Measurements from ENCODE around the gene FEN1.
A peak's percentile ranks its signal among the peaks of the same experiment; 100 is the strongest.

Gene FEN1

DNA sequence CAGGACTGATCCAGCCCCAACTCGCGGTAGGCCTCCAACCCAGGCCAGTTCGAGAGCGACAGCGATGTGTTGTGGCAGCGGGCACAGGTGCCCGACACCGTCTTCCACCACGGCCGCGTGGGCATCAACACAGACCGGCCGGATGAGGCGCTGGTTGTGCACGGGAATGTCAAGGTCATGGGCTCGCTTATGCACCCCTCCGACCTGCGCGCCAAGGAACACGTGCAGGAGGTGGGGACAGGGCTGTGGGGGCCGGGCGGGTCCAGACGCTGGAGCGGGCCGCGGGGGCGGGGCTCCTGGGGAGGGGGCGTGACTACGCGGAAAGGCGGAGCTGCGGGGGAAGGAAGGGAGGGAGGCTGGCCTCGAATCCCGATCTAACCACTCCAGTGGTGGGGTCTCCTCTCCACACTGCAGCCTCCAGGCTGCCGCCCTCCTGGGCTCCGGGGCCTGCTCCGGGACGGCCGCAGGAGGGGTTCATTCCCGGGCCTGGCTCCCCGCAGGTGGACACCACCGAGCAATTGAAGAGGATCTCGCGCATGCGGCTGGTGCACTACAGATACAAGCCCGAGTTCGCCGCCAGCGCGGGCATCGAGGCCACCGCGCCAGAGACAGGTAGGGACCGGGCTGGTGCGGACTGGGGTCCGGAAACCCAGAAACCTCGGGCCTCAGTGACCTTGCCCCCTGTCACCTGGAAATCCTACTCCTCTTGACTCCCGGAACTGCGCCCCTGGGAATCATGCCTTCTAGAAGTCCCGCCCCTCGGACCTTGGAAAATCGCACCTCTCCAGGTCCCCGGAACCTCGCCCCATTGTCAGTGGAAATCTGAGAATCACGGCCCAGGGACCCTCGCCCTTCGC is 15.2 kb upstream of the FEN1 start:
- Mint-ChIP-seq H3K36me3 (ENCODE audit: low read depth) (no peaks in the 10 kb centered on the region), H3K27me3 (peaks cover 7% of the 10 kb centered on the region), H3K4me3 (no peak overlapping the region), H3K27ac (no peak overlapping the region), H3K9me3 (no peaks in the 10 kb centered on the region), H3K4me1 (ENCODE audit: low read depth) (peaks cover 19% of the 10 kb centered on the region)
- DNase-seq, result peak; percentile 82

GRCh38 chr11:61778357-61778886 is 14.3 kb upstream of the FEN1 start:
- DNase-seq, result no peak
- Mint-ChIP-seq H3K27ac (no peak overlapping the region), H3K9me3 (no peaks in the 10 kb centered on the region), H3K27me3 (peaks cover 7% of the 10 kb centered on the region), H3K36me3 (ENCODE audit: low read depth) (peaks cover 6% of the 10 kb centered on the region), H3K4me3 (no peak overlapping the region), H3K4me1 (ENCODE audit: low read depth) (peaks cover 16% of the 10 kb centered on the region)

- Mint-ChIP-seq H3K27me3 (peaks cover 7% of the 10 kb centered on the region), H3K36me3 (ENCODE audit: low read depth) (peaks cover 11% of the 10 kb centered on the region), H3K4me3 (no peak overlapping the region), H3K4me1 (ENCODE audit: low read depth) (peaks cover 16% of the 10 kb centered on the region), H3K27ac (no peak overlapping the region), H3K9me3 (no peaks in the 10 kb centered on the region)
- no peak for DNase-seq
Observed at GRCh38 chr11:61778920-61779650, 13.6 kb upstream of the FEN1 start.

DNA sequence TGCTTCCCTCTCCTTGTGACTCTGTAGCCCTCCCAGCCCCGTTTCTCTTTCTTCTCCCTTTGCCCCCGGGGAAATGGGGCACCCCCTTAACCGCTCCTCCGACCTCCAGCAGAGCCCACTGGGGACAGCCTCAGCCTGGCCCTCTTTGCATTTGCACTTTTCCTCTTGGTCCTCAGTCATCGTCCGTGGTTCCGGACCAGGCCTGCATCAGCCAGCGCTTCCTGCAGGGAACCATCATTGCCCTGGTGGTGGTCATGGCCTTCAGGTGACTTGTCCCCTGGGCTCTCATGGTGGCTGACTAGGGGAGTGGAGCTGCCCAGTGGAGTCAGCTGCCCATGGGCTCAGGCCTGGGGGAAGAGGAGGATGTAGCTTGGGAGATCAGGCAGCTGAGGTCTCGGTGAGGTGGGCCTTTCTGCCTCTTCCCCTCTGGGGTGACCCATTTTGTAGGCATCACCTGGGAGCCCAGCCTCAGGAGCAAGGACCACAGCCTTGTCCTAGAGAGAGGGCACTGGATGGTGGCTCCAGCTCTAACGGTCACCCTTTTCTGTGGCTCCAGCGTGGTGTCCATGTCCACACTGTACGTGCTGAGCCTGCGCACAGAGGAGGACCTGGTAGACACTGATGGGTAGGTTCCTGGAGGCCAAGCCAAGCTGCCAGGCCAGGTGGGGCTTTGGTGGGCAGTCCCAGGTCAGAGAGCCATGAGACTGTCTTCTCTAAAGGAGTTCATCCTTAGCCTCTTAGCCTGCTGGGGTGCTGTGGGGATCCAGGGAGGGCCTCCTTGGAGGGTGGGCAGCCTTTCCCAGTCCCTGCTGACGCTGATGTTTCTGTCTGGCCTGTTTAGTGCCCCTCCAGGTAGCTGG is 12.8 kb upstream of the FEN1 start:
- no peaks in the 10 kb centered on the region for H3K9me3 Mint-ChIP-seq
- H3K4me1 Mint-ChIP-seq (ENCODE audit: low read depth), result peaks cover 16% of the 10 kb centered on the region
- DNase-seq, result no peak
- no peak overlapping the region for H3K4me3 Mint-ChIP-seq
- peaks cover 7% of the 10 kb centered on the region for H3K27me3 Mint-ChIP-seq
- H3K36me3 Mint-ChIP-seq (ENCODE audit: low read depth), result peaks cover 19% of the 10 kb centered on the region
- H3K27ac Mint-ChIP-seq, result no peak overlapping the region

GRCh38 chr11:61780581-61781162 is 12.0 kb upstream of the FEN1 start:
- Mint-ChIP-seq H3K4me3 (no peak overlapping the region), H3K9me3 (no peaks in the 10 kb centered on the region), H3K27me3 (peaks cover 7% of the 10 kb centered on the region), H3K27ac (no peak overlapping the region), H3K4me1 (ENCODE audit: low read depth) (peaks cover 16% of the 10 kb centered on the region), H3K36me3 (ENCODE audit: low read depth) (peaks cover 27% of the 10 kb centered on the region)
- DNase-seq, result no peak

- Mint-ChIP-seq H3K4me1 (ENCODE audit: low read depth) (peaks cover 14% of the 10 kb centered on the region), H3K27ac (no peak overlapping the region), H3K27me3 (peaks cover 6% of the 10 kb centered on the region), H3K9me3 (no peaks in the 10 kb centered on the region), H3K4me3 (no peak overlapping the region), H3K36me3 (ENCODE audit: low read depth) (peaks cover 36% of the 10 kb centered on the region)
- no peak for DNase-seq
Observed at GRCh38 chr11:61781585-61781984, 11.1 kb upstream of the FEN1 start.

DNA sequence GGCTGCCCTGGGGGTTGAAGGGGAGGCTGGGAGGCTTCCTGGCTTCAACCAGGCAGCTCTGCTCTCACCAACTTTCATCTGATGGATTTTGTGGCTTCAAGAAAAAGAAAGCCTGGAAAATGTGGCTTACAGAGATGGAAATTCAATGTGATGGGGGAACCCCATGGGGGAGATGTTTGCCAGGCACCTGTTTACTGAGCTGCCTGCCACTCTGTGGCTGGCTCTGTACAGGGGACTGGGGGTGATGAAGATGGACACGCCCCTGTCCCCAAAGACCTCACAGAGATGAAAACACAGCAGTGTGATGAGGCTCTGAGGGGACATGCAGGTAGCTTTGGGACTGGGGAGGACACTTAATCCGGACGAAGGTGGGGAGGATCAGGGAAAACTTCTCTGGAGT is 10.4 kb upstream of the FEN1 start:
- Mint-ChIP-seq H3K27me3 (peaks cover 4% of the 10 kb centered on the region), H3K9me3 (no peaks in the 10 kb centered on the region), H3K4me3 (no peak overlapping the region), H3K27ac (peak overlapping the region; percentile 66), H3K36me3 (ENCODE audit: low read depth) (peaks cover 43% of the 10 kb centered on the region), H3K4me1 (ENCODE audit: low read depth) (peaks cover 8% of the 10 kb centered on the region)
- no peak for DNase-seq

- Mint-ChIP-seq H3K4me1 (ENCODE audit: low read depth) (peaks cover 6% of the 10 kb centered on the region), H3K9me3 (no peaks in the 10 kb centered on the region), H3K27ac (no peak overlapping the region), H3K4me3 (no peak overlapping the region), H3K36me3 (ENCODE audit: low read depth) (peaks cover 48% of the 10 kb centered on the region), H3K27me3 (peaks cover 3% of the 10 kb centered on the region)
- DNase-seq, result no peak
Observed at GRCh38 chr11:61782841-61783240, 9.9 kb upstream of the FEN1 start.

DNA sequence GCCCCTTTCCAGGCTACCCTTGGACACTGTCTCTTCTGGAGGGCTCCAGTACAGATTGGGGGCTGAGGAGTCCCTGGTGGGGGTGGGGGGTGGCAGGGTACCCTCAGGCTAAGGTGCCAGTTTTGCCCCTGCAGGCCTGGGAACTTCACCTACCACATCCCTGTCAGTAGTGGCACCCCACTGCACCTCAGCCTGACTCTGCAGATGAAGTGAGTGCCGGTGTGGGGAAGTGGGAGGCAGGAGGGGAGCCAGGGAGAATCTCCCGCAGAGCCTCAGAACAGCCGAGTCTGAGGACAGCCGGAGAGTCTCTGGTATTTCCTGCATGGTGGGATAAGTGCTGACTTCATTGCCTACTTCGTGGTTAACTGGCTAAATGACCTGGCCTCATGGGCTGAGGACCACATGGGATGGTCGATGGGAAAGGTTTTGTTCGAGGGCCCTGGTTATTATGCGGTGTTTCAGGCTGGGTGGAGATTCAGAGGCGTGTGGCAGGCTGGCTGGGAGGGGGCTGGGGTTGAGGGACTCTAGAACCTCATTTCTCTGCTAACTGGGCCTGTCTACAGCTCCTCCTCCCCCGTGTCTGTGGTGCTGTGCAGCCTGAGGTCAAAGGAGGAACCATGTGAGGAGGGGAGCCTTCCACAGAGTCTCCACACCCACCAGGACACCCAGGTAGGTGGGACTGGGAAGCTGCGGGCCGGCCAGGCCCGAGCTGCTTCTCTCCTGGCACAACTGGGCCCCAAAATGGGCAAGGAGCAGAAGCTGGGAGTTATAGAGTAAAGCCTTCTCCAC is 8.8 kb upstream of the FEN1 start:
- no peaks in the 10 kb centered on the region for H3K27me3 Mint-ChIP-seq
- DNase-seq, result no peak
- H3K4me3 Mint-ChIP-seq, result no peak overlapping the region
- H3K9me3 Mint-ChIP-seq, result no peaks in the 10 kb centered on the region
- H3K4me1 Mint-ChIP-seq (ENCODE audit: low read depth), result peaks cover 4% of the 10 kb centered on the region
- H3K36me3 Mint-ChIP-seq (ENCODE audit: low read depth), result peaks cover 57% of the 10 kb centered on the region
- no peak overlapping the region for H3K27ac Mint-ChIP-seq

GRCh38 chr11:61784506-61784805 is 8.3 kb upstream of the FEN1 start:
- Mint-ChIP-seq H3K27me3 (no peaks in the 10 kb centered on the region), H3K36me3 (ENCODE audit: low read depth) (peaks cover 62% of the 10 kb centered on the region), H3K27ac (no peak overlapping the region), H3K4me1 (ENCODE audit: low read depth) (peaks cover 8% of the 10 kb centered on the region), H3K4me3 (no peak overlapping the region), H3K9me3 (no peaks in the 10 kb centered on the region)
- no peak for DNase-seq

DNA sequence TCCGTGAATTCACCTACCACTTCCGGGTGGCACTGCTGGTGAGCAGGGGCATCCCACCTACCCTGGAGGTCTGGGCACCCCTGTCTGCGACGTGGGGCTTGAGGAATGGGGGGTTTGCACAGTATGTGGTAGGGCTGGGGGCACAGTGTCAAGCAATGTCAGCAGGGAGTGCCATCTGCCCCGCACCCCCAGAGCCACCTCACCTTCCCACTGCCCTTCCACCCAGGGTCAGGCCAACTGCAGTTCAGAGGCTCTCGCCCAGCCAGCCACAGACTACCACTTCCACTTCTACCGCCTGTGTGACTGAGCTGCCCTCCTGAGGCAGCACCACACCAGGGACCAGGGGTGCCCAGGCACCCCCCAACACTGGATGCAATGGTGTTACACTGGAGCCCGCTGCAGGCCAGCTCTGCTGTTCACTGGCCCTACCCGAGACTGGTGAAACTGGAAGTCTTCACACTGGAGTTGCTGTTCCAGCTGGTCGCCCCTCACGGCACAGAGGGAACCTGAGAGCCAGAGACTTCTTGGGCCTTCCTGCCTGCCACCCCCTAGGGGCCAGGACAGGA is 6.8 kb upstream of the FEN1 start:
- H3K27ac Mint-ChIP-seq, result no peak overlapping the region
- H3K36me3 Mint-ChIP-seq (ENCODE audit: low read depth), result peaks cover 77% of the 10 kb centered on the region
- no peak overlapping the region for H3K4me3 Mint-ChIP-seq
- no peak for DNase-seq
- H3K4me1 Mint-ChIP-seq (ENCODE audit: low read depth), result peaks cover 21% of the 10 kb centered on the region
- no peaks in the 10 kb centered on the region for H3K27me3 Mint-ChIP-seq
- no peaks in the 10 kb centered on the region for H3K9me3 Mint-ChIP-seq

DNA sequence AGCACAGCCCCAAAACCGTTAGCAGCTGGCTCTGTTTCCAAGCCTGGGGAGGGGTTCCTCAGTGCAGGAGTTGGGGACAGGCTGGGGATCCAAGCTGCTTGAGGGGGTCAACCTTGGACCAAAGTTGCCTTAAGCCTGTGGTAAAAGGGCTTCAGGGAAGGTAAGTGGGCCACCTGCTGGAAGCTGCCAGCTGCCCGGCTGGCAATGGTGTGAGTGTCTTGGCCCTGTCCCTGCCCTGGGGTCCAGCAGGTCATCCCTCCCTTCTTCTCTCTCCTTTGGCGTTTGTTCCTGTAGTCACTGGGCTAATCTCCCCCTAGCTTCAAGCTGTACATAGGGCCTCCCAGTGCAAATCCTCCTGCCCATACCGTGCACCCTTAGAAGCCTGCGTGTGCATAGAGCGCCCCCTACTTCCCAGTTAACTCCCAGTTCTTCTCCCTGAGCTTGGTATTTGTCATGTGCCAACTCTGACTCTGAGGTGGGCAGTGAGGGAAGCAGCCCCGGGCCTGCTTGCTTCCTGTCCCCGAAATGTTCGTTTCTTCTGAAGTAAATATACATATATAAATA is 4.7 kb upstream of the FEN1 start:
- no peak overlapping the region for H3K27ac Mint-ChIP-seq
- no peak for DNase-seq
- H3K36me3 Mint-ChIP-seq (ENCODE audit: low read depth), result peaks cover 89% of the 10 kb centered on the region

DNA sequence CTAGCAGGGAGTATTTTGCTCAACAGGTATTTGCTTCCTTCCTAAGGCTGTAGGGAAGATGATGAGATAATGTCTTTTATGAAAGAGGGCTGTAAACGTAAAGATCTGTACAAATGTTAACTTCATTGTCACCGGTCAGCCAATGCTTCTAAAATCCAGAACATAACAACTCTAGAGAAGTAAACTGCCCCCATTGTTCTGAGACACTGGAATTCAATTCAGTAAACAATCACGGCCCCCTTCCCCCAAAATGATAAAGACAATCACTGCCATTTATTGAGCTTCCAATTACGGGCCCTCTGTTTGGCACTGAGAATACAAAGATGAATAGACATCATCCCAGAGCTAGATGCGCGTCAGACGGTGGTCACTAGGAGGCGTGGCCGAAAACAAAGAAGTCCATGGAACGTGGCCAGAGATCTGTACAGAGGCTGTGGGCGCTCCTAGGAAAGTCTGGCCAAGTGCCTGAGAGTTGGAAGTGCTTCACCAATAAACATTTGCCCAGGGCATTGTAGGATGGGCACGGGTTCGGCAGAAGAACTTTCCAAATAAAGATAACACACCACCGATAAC is 888 bp upstream of the FEN1 start:
- H3K4me1 Mint-ChIP-seq (ENCODE audit: low read depth), result peaks cover 53% of the 10 kb centered on the region
- H3K27me3 Mint-ChIP-seq, result no peaks in the 10 kb centered on the region
- H3K9me3 Mint-ChIP-seq, result no peaks in the 10 kb centered on the region
- peak; percentile 60 for DNase-seq
- peak overlapping the region; percentile 92 for H3K4me3 Mint-ChIP-seq
- peaks cover 90% of the 10 kb centered on the region for H3K36me3 Mint-ChIP-seq (ENCODE audit: low read depth)
- H3K27ac Mint-ChIP-seq, result peak overlapping the region; percentile 100

More for the DNA sequence above, 4.7 kb upstream of the FEN1 start:
- H3K4me3 Mint-ChIP-seq, result no peak overlapping the region
- no peaks in the 10 kb centered on the region for H3K27me3 Mint-ChIP-seq
- H3K4me1 Mint-ChIP-seq (ENCODE audit: low read depth), result peaks cover 28% of the 10 kb centered on the region
- no peaks in the 10 kb centered on the region for H3K9me3 Mint-ChIP-seq
